Nephron progenitor cell (in vitro differentiated cells): ENCODE data around the gene DUT.

ENCODE experiments used
- DNase-seq: peaks from one replicate; pipeline ENCODE4 v3.0.0; 2021
- H3K27ac Mint-ChIP-seq: 2 replicates; pipeline ENCODE4 v1.8.0; 2021; ENCODE audit warnings: mild to moderate bottlenecking, moderate library complexity, mixed read lengths
- H3K27me3 Mint-ChIP-seq: 2 replicates; pipeline ENCODE4 v1.8.0; 2021; ENCODE audit warnings: mild to moderate bottlenecking, low read depth, mixed read lengths; ENCODE audit not compliant: poor library complexity
- H3K36me3 Mint-ChIP-seq: 2 replicates; pipeline ENCODE4 v1.8.0; 2021; ENCODE audit warnings: low read depth, mixed read lengths
- H3K4me1 Mint-ChIP-seq: 2 replicates; pipeline ENCODE4 v1.8.0; 2021; ENCODE audit warnings: mixed read lengths
- H3K4me3 Mint-ChIP-seq: 2 replicates; pipeline ENCODE4 v1.8.0; 2021; ENCODE audit warnings: mild to moderate bottlenecking, moderate library complexity, mixed read lengths
- H3K9me3 Mint-ChIP-seq: 2 replicates; pipeline ENCODE4 v1.8.0; 2021; ENCODE audit warnings: mild to moderate bottlenecking, moderate library complexity, mixed read lengths
- CTCF ChIP-seq: fragments of 200-600 bp; sonication (generic); IDR thresholded peaks from 2 replicates; pipeline ENCODE4 v1.5.0; 2021; ENCODE audit warnings: antibody characterized with exemption

Gene DUT

DNA sequence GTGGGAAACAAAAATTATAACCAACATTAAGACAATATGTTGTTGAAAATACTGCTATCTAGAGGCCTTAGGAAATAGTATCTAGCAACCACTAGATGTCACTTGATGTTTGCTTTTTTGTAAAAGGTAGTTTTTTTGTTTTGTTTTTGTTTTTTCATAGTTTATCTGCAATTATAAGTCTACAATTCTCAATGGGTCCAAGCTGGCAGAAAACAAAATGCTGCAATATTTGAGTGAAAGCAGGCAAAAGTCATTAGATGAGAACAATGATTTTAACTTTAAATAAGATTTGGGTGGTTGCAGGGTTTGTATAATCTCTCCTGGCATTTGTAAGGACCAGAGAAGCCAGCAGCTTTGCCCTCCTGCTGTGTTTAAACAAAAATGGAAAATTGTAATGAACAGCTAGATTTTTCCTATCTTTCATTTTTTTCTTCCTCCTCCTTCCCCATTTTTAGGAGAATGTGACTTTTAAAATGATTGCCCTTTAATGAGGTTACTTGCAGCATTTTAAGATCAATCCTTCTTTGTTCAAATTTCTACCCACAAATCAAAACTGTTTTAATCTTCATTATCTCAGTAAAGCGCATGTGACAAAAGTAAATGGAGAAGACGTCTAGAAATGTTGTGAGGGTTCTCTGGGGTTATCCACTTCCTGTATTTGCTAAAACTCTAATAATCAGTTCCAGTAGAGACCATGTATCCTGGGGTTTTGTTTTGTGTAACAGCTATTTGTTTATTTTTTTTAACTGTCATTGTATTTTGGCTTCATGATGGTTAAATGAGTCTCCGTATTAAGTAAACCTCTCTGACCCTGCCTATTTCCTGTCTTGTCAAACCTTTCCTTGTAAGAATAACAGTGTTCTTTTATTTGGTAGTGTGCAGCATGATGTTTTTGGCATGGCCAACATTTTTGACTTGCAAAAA lies 27.3 kb downstream of the DUT start:
- peak; percentile 63 for TF ChIP-seq CTCF
- H3K9me3 Mint-ChIP-seq = peaks cover 11% of the 10 kb centered on the region
- no peak overlapping the region for H3K4me3 Mint-ChIP-seq
- peaks cover 3% of the 10 kb centered on the region for H3K36me3 Mint-ChIP-seq
- H3K4me1 Mint-ChIP-seq = peaks cover 15% of the 10 kb centered on the region
- no peak for DNase-seq
- H3K27ac Mint-ChIP-seq = no peak overlapping the region
- H3K27me3 Mint-ChIP-seq = no peaks in the 10 kb centered on the region

DNA sequence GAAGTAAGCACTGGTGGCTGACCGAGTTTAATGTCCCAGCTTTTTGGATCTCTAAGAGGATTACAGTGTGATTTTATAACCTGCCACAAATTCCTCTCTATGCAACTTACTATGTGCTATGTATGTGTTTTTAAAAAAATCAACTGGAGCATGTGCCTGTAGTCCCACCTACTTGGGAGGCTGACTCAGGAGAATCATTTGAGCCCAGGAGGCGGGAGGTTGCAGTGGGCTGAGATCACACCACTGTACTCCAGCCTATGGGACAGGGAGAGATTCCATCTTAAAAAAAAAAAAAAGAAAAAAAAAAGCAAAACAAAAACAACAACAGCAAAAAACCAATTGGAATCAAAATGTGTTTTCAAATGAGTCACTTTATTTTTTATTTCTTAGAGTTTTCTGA lies 29.6 kb downstream of the DUT start:
- peaks cover 11% of the 10 kb centered on the region for H3K9me3 Mint-ChIP-seq
- H3K4me1 Mint-ChIP-seq = peaks cover 10% of the 10 kb centered on the region
- H3K27ac Mint-ChIP-seq = no peak overlapping the region
- no peak overlapping the region for H3K4me3 Mint-ChIP-seq
- no peak for TF ChIP-seq CTCF
- peaks cover 3% of the 10 kb centered on the region for H3K36me3 Mint-ChIP-seq
- no peaks in the 10 kb centered on the region for H3K27me3 Mint-ChIP-seq
- no peak for DNase-seq

- H3K27ac Mint-ChIP-seq = no peak overlapping the region
- no peak for TF ChIP-seq CTCF
- H3K9me3 Mint-ChIP-seq = peaks cover 11% of the 10 kb centered on the region
- H3K4me3 Mint-ChIP-seq = no peak overlapping the region
- no peaks in the 10 kb centered on the region for H3K27me3 Mint-ChIP-seq
- H3K36me3 Mint-ChIP-seq = peaks cover 3% of the 10 kb centered on the region
- peaks cover 10% of the 10 kb centered on the region for H3K4me1 Mint-ChIP-seq
- no peak for DNase-seq
Measured at GRCh38 chr15:48361685-48362084, 30.5 kb downstream of the DUT start.

DNA sequence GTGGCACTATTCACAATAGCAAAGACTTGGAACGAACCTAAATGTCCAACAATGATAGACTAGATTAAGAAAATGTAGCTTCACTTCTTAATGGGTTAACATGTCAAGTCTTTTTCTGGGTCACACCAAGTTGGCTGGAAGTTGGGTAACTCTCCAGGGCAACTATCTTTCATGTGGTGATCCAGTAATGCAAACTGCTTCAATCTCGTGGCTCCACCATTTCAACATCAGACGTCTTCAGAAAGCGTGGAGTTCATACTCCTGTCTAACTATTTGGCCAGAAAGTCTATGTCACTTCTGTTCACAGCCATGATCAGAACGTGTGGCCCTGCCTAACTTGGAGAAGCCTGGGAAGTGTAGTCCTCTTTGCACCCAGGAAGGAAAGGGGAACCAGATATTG lies 32.2 kb downstream of the DUT start:
- no peak for DNase-seq
- H3K27me3 Mint-ChIP-seq = no peaks in the 10 kb centered on the region
- no peak for TF ChIP-seq CTCF
- no peak overlapping the region for H3K27ac Mint-ChIP-seq
- no peak overlapping the region for H3K4me3 Mint-ChIP-seq
- peaks cover 11% of the 10 kb centered on the region for H3K9me3 Mint-ChIP-seq
- peaks cover 3% of the 10 kb centered on the region for H3K36me3 Mint-ChIP-seq
- H3K4me1 Mint-ChIP-seq = peaks cover 6% of the 10 kb centered on the region

GRCh38 chr15:48365575-48365974 lies 34.3 kb downstream of the DUT start:
- Mint-ChIP-seq H3K36me3 (peaks cover 3% of the 10 kb centered on the region), H3K4me1 (no peaks in the 10 kb centered on the region), H3K4me3 (no peak overlapping the region), H3K9me3 (peaks cover 11% of the 10 kb centered on the region), H3K27ac (no peak overlapping the region), H3K27me3 (no peaks in the 10 kb centered on the region)
- no peak for DNase-seq
- TF ChIP-seq CTCF = no peak
